Ishikawa (cell line): ENCODE data around the gene SUSD6.

ENCODE experiments used
- CEBPB ChIP-seq: IDR thresholded peaks from 2 replicates; pipeline ENCODE4 v1.6.1; 2012
- CREB1 ChIP-seq: IDR thresholded peaks from 2 replicates; pipeline ENCODE4 v1.6.1; 2012; ENCODE audit warnings: low read depth
- EGR1 ChIP-seq: IDR thresholded peaks from 2 replicates; pipeline ENCODE4 v1.6.1; 2012
- EP300 ChIP-seq: IDR thresholded peaks from 2 replicates; pipeline ENCODE4 v1.6.1; 2012; ENCODE audit warnings: borderline replicate concordance
- FOXM1 ChIP-seq: IDR thresholded peaks from 2 replicates; pipeline ENCODE4 v1.6.1; 2012; ENCODE audit warnings: low read depth, borderline replicate concordance
- MAX ChIP-seq: IDR thresholded peaks from 2 replicates; pipeline ENCODE4 v1.6.1; 2012
- NFIC ChIP-seq: IDR thresholded peaks from 2 replicates; pipeline ENCODE4 v1.6.1; 2012
- RAD21 ChIP-seq: IDR thresholded peaks from 2 replicates; pipeline ENCODE4 v1.6.1; 2012; ENCODE audit warnings: low read depth
- TAF1 ChIP-seq: IDR thresholded peaks from 2 replicates; pipeline ENCODE4 v1.6.1; 2012; ENCODE audit warnings: low read depth, mild to moderate bottlenecking
- TCF12 ChIP-seq: IDR thresholded peaks from 2 replicates; pipeline ENCODE4 v1.6.1; 2012; ENCODE audit warnings: low read depth
- TEAD4 ChIP-seq: IDR thresholded peaks from 2 replicates; pipeline ENCODE4 v1.6.1; 2012
- USF1 ChIP-seq: IDR thresholded peaks from 2 replicates; pipeline ENCODE4 v1.6.1; 2012
- YY1 ChIP-seq: IDR thresholded peaks from 2 replicates; pipeline ENCODE4 v1.6.1; 2012; ENCODE audit warnings: low read depth
- ZBTB7A ChIP-seq: IDR thresholded peaks from 2 replicates; pipeline ENCODE4 v1.6.1; 2012; ENCODE audit warnings: low read depth
- TF ChIP-seq, protein P1 (sequence below): IDR thresholded peaks from 2 replicates; pipeline ENCODE4 v1.6.1; 2012; ENCODE audit warnings: low read depth, mild to moderate bottlenecking

The SUSD6 gene

GRCh38 chr14:69636718-69637480, 25.5 kb downstream of the SUSD6 start:
- TF ChIP-seq FOXM1 = no peak
- TF ChIP-seq TEAD4 = no peak
- TF ChIP-seq MAX = no peak
- no peak for TF ChIP-seq CREB1
- no peak for TF ChIP-seq EP300

DNA sequence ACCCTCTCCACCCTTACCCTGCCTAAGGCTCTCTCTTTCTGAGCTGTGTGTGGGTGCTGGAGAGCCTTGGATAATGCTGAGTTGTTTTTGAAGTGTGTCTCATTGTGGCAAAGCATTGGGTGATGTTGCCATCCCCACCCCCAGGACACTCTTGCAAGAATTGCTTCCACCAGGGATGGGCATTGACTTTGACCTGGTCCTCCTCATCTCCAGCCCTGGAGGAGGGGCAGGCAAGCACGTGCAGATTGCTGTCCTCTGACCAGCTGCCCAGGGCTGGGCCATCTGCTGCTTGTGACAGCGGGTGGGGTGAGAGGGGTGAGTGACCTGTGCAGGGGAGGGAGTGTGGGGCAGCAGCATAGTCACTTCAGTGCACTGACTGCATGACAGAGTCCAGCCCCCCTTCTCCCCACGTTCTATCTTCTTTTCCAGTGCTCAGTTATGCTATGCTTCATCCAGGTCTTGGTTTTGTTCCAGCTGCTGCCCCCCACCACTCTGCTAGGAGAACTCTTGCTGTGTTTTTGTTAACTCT, 26.2 kb downstream of the SUSD6 start:
- TF ChIP-seq USF1 = no peak
- TF ChIP-seq FOXM1 = no peak
- TF ChIP-seq, protein P1, sequence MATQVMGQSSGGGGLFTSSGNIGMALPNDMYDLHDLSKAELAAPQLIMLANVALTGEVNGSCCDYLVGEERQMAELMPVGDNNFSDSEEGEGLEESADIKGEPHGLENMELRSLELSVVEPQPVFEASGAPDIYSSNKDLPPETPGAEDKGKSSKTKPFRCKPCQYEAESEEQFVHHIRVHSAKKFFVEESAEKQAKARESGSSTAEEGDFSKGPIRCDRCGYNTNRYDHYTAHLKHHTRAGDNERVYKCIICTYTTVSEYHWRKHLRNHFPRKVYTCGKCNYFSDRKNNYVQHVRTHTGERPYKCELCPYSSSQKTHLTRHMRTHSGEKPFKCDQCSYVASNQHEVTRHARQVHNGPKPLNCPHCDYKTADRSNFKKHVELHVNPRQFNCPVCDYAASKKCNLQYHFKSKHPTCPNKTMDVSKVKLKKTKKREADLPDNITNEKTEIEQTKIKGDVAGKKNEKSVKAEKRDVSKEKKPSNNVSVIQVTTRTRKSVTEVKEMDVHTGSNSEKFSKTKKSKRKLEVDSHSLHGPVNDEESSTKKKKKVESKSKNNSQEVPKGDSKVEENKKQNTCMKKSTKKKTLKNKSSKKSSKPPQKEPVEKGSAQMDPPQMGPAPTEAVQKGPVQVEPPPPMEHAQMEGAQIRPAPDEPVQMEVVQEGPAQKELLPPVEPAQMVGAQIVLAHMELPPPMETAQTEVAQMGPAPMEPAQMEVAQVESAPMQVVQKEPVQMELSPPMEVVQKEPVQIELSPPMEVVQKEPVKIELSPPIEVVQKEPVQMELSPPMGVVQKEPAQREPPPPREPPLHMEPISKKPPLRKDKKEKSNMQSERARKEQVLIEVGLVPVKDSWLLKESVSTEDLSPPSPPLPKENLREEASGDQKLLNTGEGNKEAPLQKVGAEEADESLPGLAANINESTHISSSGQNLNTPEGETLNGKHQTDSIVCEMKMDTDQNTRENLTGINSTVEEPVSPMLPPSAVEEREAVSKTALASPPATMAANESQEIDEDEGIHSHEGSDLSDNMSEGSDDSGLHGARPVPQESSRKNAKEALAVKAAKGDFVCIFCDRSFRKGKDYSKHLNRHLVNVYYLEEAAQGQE = no peak
- no peak for TF ChIP-seq EGR1
- no peak for TF ChIP-seq TCF12
- TF ChIP-seq NFIC = no peak
- no peak for TF ChIP-seq TEAD4
- TF ChIP-seq CREB1 = no peak
- no peak for TF ChIP-seq ZBTB7A
- TF ChIP-seq TAF1 = no peak
- no peak for TF ChIP-seq RAD21
- TF ChIP-seq YY1 = no peak
- TF ChIP-seq MAX = no peak
- TF ChIP-seq EP300 = no peak

GRCh38 chr14:69640931-69641330, 29.5 kb downstream of the SUSD6 start:
- TF ChIP-seq TEAD4 (no peak), USF1 (no peak), EGR1 (no peak), NFIC (no peak), FOXM1 (no peak), ZBTB7A (no peak), YY1 (no peak), CEBPB (no peak)
- TF ChIP-seq, protein P1 = no peak

DNA sequence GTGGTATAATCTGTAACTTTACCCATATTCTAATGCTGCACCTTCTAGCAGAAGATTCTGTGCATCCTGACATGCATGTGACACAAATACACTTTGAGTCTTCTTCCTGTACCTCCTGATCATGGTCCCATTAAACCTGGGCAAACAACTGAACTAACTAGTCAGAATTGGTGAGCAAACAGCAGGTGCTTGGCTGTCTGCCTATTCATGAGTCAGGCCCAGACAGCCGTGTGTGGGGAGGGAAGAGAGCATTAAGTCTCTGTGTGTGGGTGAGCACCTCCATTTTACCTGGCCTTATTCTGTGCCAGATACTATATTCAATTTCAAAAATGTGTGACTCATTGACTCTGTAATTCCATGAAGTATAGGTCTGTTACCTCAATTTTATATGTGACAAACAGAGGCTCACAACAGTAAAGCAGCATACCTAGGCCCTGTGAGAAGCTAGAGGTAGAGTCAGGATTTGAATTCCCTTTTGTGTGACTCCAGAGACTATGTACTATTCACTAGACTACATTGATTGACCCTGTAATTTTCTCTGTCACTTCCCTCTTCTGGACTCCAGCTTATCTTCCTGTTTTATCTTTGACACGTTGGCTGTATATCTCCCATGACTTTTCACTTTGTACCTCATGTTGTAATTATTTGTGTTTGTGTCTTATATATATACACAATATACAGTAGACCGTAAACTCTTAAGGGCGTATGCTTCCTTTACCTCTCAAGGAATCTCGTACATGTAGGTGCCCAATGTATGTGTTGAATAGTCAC, 32.2 kb downstream of the SUSD6 start:
- TF ChIP-seq CREB1 (no peak), USF1 (peak; percentile 25; the same call in 1 of the 2 replicates), MAX (peak; percentile 41; the same call in 1 of the 2 replicates), TCF12 (peak; percentile 94), TEAD4 (peak; percentile 74), RAD21 (peak; percentile 27; the same call in 1 of the 2 replicates), CEBPB (no peak), YY1 (0 out of 2 replicates have a peak, but pooled peaks have one; percentile 67), EP300 (peak; percentile 86), ZBTB7A (no peak), NFIC (peak; percentile 97), EGR1 (0 out of 2 replicates have a peak, but pooled peaks have one; percentile 37), FOXM1 (peak; percentile 63; the same call in 1 of the 2 replicates), TAF1 (no peak)
- TF ChIP-seq, protein P1 = no peak
